Measurements from ENCODE around the gene TMPRSS9.

Gene TMPRSS9

DNA sequence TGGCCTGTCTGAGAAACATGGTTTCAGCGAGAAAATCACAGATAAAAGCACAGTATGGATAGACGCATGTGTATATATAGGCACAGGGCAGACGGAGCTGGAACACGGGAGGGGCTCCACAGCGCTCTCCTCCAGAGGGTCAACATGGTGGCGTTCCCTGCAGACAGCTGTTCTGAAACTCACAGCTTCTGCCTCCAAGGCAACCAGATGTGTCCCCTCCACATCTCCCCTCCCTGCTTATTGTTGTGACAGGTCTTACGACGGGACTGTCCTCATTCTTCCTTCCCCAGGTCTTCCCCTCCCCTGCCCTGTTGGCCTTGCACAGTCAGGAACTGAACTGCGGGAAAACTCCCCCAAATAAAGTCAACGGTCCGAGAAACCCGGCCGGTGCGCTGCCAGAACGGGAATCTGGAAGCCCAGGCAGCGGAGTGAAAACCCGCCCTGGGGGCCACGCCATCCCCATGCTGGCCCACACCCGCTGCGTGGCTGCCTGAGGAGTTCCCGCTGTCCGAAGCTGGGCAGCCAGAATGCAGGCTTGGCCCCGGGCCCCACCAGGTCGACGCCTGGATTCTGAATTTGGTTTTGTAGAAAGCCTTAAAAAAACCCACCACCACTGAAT is 70.0 kb downstream of the TMPRSS9 start:
- H2AFZ ChIP-seq (ENCODE audit: low read length), result no peak overlapping the region
- H3K4ac ChIP-seq (ENCODE audit: low read length), result no peak overlapping the region
- H3K4me3 ChIP-seq (ENCODE audit: low read length in 2 of 2), result no peak overlapping the region
- H2BK15ac ChIP-seq (ENCODE audit: low read length), result no peak overlapping the region
- DNase-seq (ENCODE audit: low spot score), result no peak
- WGBS, 2 donors (ENCODE audit: extremely low coverage in 2 of 2, insufficient read length in 2 of 2, insufficient replicate concordance in 1 of 2), result no CpG with 5 or more reads among the region's 25 CpGs
- no peak overlapping the region for H2BK12ac ChIP-seq (ENCODE audit: low read length)
- no peak overlapping the region for H4K91ac ChIP-seq (ENCODE audit: low read depth, low read length, poor library complexity)
- H3K4me2 ChIP-seq (ENCODE audit: insufficient read depth, low read length, poor library complexity, severe bottlenecking), result no peak overlapping the region
- H2AK5ac ChIP-seq (ENCODE audit: low read depth, low read length), result no peak overlapping the region
- no peak overlapping the region for H3K27ac ChIP-seq (replicated peaks; ENCODE audit: low read length)
- H3K18ac ChIP-seq (ENCODE audit: low read length), result no peak overlapping the region
- H3K36me3 ChIP-seq (replicated peaks in 1 of 2; ENCODE audit: control insufficient read depth in 2 of 2, insufficient read depth in 2 of 2, low read length in 2 of 2), result peaks cover 41 to 69% of the 10 kb centered on the region in 2 donors
- H2BK5ac ChIP-seq (ENCODE audit: low read length), result no peak overlapping the region
- peaks cover 0 to 1% of the 10 kb centered on the region in 2 donors for H3K9me3 ChIP-seq (replicated peaks in 1 of 2; ENCODE audit: control insufficient read depth in 2 of 2, insufficient read depth in 1 of 2, low read depth in 1 of 2, low read length in 2 of 2)
- H3K23ac ChIP-seq (ENCODE audit: low read depth, low read length, poor library complexity), result no peak overlapping the region
- peaks cover 15% of the 10 kb centered on the region in 2 donors for H3K4me1 ChIP-seq (ENCODE audit: control insufficient read depth in 2 of 2, insufficient read depth in 1 of 2, low read depth in 1 of 2, low read length in 2 of 2)
- no peak overlapping the region for H4K8ac ChIP-seq (ENCODE audit: low read depth, low read length)
- peak overlapping the region; percentile 47 for H3K9ac ChIP-seq (ENCODE audit: low read depth, low read length, poor library complexity)
- peaks cover 18% of the 10 kb centered on the region for H3K79me1 ChIP-seq (ENCODE audit: low read depth, low read length)
- no peak overlapping the region for H2BK120ac ChIP-seq (ENCODE audit: low read depth, low read length)
- no peaks in the 10 kb centered on the region for H3K27me3 ChIP-seq (ENCODE audit: control insufficient read depth in 3 of 3, insufficient read depth in 3 of 3, low read depth in 1 of 3, low read length in 3 of 3)
- H3K14ac ChIP-seq (ENCODE audit: low read length), result no peak overlapping the region

- Histone ChIP-seq H3K4me1 (ENCODE audit: control insufficient read depth in 2 of 2, insufficient read depth in 1 of 2, low read depth in 1 of 2, low read length in 2 of 2) (peaks cover 8 to 10% of the 10 kb centered on the region in 2 donors), H3K27me3 (ENCODE audit: control insufficient read depth in 3 of 3, insufficient read depth in 3 of 3, low read depth in 1 of 3, low read length in 3 of 3) (no peaks in the 10 kb centered on the region), H4K8ac (ENCODE audit: low read depth, low read length) (peak overlapping the region; percentile 43), H2BK120ac (ENCODE audit: low read depth, low read length) (no peak overlapping the region), H2BK12ac (ENCODE audit: low read length) (no peak overlapping the region), H3K14ac (ENCODE audit: low read length) (no peak overlapping the region), H3K4me2 (ENCODE audit: insufficient read depth, low read length, poor library complexity, severe bottlenecking) (no peak overlapping the region), H3K9me3 (replicated peaks in 1 of 2; ENCODE audit: control insufficient read depth in 2 of 2, insufficient read depth in 1 of 2, low read depth in 1 of 2, low read length in 2 of 2) (no peaks in the 10 kb centered on the region), H3K36me3 (replicated peaks in 1 of 2; ENCODE audit: control insufficient read depth in 2 of 2, insufficient read depth in 2 of 2, low read length in 2 of 2) (peaks cover 42 to 63% of the 10 kb centered on the region in 2 donors), H3K27ac (replicated peaks; ENCODE audit: low read length) (no peak overlapping the region), H3K9ac (ENCODE audit: low read depth, low read length, poor library complexity) (peak overlapping the region; percentile 70), H2BK15ac (ENCODE audit: low read length) (no peak overlapping the region), H3K4me3 (ENCODE audit: low read length in 2 of 2) (no peak overlapping the region), H3K4ac (ENCODE audit: low read length) (no peak overlapping the region), H2AK5ac (ENCODE audit: low read depth, low read length) (no peak overlapping the region), H2AFZ (ENCODE audit: low read length) (no peak overlapping the region), H2BK5ac (ENCODE audit: low read length) (no peak overlapping the region), H4K91ac (ENCODE audit: low read depth, low read length, poor library complexity) (no peak overlapping the region), H3K23ac (ENCODE audit: low read depth, low read length, poor library complexity) (peak overlapping the region; percentile 20), H3K79me1 (ENCODE audit: low read depth, low read length) (peaks cover 14% of the 10 kb centered on the region), H3K18ac (ENCODE audit: low read length) (no peak overlapping the region)
- DNase-seq (ENCODE audit: low spot score), result no peak
- no CpG with 5 or more reads among the region's 37 CpGs for WGBS, 2 donors (ENCODE audit: extremely low coverage in 2 of 2, insufficient read length in 2 of 2, insufficient replicate concordance in 1 of 2)
Measured at GRCh38 chr19:2431318-2432055, 71.4 kb downstream of the TMPRSS9 start.

GRCh38 chr19:2432131-2432848 is 72.2 kb downstream of the TMPRSS9 start:
- Histone ChIP-seq H2BK12ac (ENCODE audit: low read length) (no peak overlapping the region), H3K36me3 (replicated peaks in 1 of 2; ENCODE audit: control insufficient read depth in 2 of 2, insufficient read depth in 2 of 2, low read length in 2 of 2) (peaks cover 45 to 66% of the 10 kb centered on the region in 2 donors), H3K9ac (ENCODE audit: low read depth, low read length, poor library complexity) (no peak overlapping the region), H4K91ac (ENCODE audit: low read depth, low read length, poor library complexity) (no peak overlapping the region), H3K9me3 (replicated peaks in 1 of 2; ENCODE audit: control insufficient read depth in 2 of 2, insufficient read depth in 1 of 2, low read depth in 1 of 2, low read length in 2 of 2) (no peaks in the 10 kb centered on the region), H3K4me1 (ENCODE audit: control insufficient read depth in 2 of 2, insufficient read depth in 1 of 2, low read depth in 1 of 2, low read length in 2 of 2) (peaks cover 3 to 7% of the 10 kb centered on the region in 2 donors), H2BK5ac (ENCODE audit: low read length) (no peak overlapping the region), H2AK5ac (ENCODE audit: low read depth, low read length) (no peak overlapping the region), H3K14ac (ENCODE audit: low read length) (no peak overlapping the region), H3K4me2 (ENCODE audit: insufficient read depth, low read length, poor library complexity, severe bottlenecking) (no peak overlapping the region), H3K4me3 (ENCODE audit: low read length in 2 of 2) (no peak overlapping the region), H3K23ac (ENCODE audit: low read depth, low read length, poor library complexity) (no peak overlapping the region), H3K27ac (replicated peaks; ENCODE audit: low read length) (no peak overlapping the region), H3K18ac (ENCODE audit: low read length) (no peak overlapping the region), H2BK120ac (ENCODE audit: low read depth, low read length) (no peak overlapping the region), H3K27me3 (ENCODE audit: control insufficient read depth in 3 of 3, insufficient read depth in 3 of 3, low read depth in 1 of 3, low read length in 3 of 3) (no peaks in the 10 kb centered on the region), H3K4ac (ENCODE audit: low read length) (no peak overlapping the region), H2BK15ac (ENCODE audit: low read length) (no peak overlapping the region), H3K79me1 (ENCODE audit: low read depth, low read length) (peaks cover 13% of the 10 kb centered on the region), H4K8ac (ENCODE audit: low read depth, low read length) (no peak overlapping the region), H2AFZ (ENCODE audit: low read length) (no peak overlapping the region)
- DNase-seq (ENCODE audit: low spot score), result no peak
- WGBS, 2 donors (ENCODE audit: extremely low coverage in 2 of 2, insufficient read length in 2 of 2, insufficient replicate concordance in 1 of 2), result no CpG with 5 or more reads among the region's 25 CpGs

DNA sequence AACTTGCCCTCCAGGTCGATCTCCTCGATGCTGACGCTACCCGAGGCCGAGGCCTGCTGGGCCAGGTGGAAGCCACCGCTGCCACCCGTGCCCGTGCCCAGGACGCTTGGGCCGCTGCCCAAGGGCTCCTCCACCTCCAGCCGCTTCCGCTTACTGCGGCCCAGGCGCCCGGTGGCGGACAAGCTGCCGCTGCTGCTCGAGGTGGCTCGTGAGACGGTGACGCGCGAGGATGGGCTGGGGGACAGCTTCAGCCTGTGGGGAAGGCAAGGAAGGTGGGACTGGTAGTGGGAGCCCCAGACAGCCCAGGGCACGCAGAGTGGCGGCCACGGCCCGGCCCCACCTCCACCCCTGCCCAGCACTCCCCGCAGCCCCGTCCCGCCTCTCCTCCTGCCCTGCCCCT is 73.8 kb downstream of the TMPRSS9 start:
- Histone ChIP-seq H3K4ac (ENCODE audit: low read length) (no peak overlapping the region), H3K14ac (ENCODE audit: low read length) (no peak overlapping the region), H4K8ac (ENCODE audit: low read depth, low read length) (no peak overlapping the region), H3K9ac (ENCODE audit: low read depth, low read length, poor library complexity) (no peak overlapping the region), H3K23ac (ENCODE audit: low read depth, low read length, poor library complexity) (peak overlapping the region; percentile 65), H2BK12ac (ENCODE audit: low read length) (no peak overlapping the region), H2AFZ (ENCODE audit: low read length) (no peak overlapping the region), H3K27me3 (ENCODE audit: control insufficient read depth in 3 of 3, insufficient read depth in 3 of 3, low read depth in 1 of 3, low read length in 3 of 3) (no peaks in the 10 kb centered on the region), H3K27ac (replicated peaks; ENCODE audit: low read length) (no peak overlapping the region), H2BK120ac (ENCODE audit: low read depth, low read length) (no peak overlapping the region), H3K4me3 (ENCODE audit: low read length in 2 of 2) (no peak overlapping the region), H3K4me1 (ENCODE audit: control insufficient read depth in 2 of 2, insufficient read depth in 1 of 2, low read depth in 1 of 2, low read length in 2 of 2) (no peaks in the 10 kb centered on the region), H2BK5ac (ENCODE audit: low read length) (no peak overlapping the region), H3K79me1 (ENCODE audit: low read depth, low read length) (peaks cover 19% of the 10 kb centered on the region), H4K91ac (ENCODE audit: low read depth, low read length, poor library complexity) (no peak overlapping the region), H3K18ac (ENCODE audit: low read length) (no peak overlapping the region), H3K9me3 (replicated peaks in 1 of 2; ENCODE audit: control insufficient read depth in 2 of 2, insufficient read depth in 1 of 2, low read depth in 1 of 2, low read length in 2 of 2) (no peaks in the 10 kb centered on the region), H3K4me2 (ENCODE audit: insufficient read depth, low read length, poor library complexity, severe bottlenecking) (no peak overlapping the region), H3K36me3 (replicated peaks in 1 of 2; ENCODE audit: control insufficient read depth in 2 of 2, insufficient read depth in 2 of 2, low read length in 2 of 2) (peaks cover 59 to 80% of the 10 kb centered on the region in 2 donors), H2BK15ac (ENCODE audit: low read length) (no peak overlapping the region), H2AK5ac (ENCODE audit: low read depth, low read length) (no peak overlapping the region)
- DNase-seq (ENCODE audit: low spot score), result no peak
- no CpG with 5 or more reads among the region's 30 CpGs for WGBS, 2 donors (ENCODE audit: extremely low coverage in 2 of 2, insufficient read length in 2 of 2, insufficient replicate concordance in 1 of 2)
